Measurements from ENCODE around the gene CTCFL.

- TF ChIP-seq, protein P1, sequence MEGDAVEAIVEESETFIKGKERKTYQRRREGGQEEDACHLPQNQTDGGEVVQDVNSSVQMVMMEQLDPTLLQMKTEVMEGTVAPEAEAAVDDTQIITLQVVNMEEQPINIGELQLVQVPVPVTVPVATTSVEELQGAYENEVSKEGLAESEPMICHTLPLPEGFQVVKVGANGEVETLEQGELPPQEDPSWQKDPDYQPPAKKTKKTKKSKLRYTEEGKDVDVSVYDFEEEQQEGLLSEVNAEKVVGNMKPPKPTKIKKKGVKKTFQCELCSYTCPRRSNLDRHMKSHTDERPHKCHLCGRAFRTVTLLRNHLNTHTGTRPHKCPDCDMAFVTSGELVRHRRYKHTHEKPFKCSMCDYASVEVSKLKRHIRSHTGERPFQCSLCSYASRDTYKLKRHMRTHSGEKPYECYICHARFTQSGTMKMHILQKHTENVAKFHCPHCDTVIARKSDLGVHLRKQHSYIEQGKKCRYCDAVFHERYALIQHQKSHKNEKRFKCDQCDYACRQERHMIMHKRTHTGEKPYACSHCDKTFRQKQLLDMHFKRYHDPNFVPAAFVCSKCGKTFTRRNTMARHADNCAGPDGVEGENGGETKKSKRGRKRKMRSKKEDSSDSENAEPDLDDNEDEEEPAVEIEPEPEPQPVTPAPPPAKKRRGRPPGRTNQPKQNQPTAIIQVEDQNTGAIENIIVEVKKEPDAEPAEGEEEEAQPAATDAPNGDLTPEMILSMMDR (IDR thresholded peaks at IDR 0.05) = no peak
- no peak for TF ChIP-seq POLR2A (IDR thresholded peaks at IDR 0.05)
These were observed 20.5 kb downstream of the CTCFL start for GRCh38 chr20:57504411-57504810.
